ENCODE measurements around the gene PEX14.

PEX14 gene

DNA sequence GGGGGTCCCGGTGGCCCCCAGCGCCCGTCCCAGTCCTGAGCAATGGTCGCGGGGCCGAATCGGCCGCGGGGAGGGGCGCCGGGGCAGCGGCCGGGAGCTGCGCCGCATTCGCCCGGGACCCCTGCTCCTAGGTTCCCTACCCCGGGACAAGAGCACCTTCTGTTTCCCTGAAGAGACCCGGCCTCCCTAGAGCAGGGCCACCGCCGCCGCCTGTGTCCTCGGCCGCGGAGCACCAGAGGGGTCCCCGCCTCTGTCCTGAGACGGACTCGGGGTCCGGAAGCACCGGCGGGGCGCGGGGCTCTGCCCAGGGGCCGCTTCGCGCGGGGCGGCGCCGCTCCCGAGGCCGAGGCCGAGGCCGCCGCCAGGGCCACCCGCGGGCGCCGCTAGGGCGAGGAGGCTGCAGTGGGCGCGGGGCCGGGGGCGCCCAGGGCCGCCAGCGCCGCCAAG, 163.8 kb downstream of the PEX14 start:
- no peak for DNase-seq

DNA sequence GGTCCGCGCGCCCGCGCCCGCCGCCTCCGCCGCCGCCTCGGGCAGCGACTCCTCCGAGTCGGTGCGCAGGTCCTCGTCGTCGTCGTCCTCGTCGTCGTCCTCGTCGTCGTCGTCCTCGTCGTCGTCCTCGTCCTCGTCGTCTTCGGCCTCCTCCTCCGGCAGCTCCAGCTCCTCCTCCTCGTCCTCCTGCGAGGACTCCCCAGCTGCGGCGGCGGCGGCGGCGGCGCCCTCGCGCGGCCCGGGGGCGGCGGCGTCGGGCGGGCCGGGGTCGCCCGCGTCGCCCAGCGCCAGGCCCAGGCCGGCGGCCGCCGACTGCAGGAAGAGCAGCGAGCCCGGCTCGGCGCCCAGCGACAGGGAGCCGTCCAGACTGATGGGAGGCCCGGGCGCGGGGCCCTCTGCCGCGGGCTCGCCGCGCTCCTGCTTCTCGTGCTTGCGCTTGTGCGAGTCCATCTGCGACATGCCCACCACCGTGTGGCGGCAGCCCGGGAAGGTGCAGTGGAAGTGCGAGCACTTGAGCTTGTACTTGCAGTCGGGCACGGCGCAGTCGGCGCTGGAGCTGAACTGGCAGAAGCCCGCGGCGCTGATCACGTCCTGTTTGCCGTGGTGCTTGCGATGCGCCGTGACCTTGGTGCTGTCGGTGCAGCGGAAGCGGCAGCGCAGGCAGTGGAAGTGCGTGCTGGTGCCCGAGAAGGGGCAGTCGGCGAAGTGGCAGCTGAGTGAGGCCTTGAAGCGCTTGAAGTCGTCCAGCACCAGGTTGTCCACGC, 164.4 kb downstream of the PEX14 start:
- DNase-seq = no peak

DNA sequence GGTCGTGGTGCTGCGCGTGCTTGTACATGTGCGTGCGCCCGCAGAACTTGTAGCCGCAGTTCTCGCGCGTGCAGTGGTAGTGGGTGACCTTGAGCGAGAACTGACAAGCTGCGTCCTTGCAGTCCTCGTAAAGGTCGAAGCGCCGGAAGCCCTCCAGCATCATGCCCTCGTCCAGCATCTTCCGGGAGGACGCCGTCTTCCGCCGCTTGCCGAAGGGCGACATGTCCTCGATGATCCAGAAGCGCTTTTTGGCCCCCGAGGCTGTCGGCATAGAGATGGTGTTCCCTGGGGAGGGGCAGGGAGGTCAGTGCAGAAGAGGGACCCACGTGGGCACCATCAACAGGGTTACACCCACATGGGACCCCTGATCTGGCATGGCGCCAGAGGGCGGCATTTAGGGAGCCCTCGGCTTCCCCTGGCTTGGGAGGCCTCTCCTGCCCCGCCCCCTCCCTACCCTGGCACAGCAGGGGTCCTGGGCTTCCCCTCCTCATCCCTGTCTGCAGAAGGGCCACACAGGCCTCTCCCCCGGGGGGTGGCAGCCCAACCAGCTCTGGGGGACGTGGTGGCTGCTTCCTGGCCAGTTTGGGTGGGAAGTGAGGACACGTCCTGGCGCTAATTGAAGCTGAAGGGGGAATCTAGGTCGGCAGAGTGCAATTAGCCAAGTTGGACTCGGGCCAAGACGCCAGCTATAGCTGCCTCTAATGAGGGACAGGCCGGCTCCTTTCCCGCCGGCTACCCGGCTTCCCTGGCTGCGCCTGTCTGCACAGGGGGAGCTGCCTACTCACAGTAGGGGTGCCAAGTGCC, 165.2 kb downstream of the PEX14 start:
- no peak for DNase-seq

DNA sequence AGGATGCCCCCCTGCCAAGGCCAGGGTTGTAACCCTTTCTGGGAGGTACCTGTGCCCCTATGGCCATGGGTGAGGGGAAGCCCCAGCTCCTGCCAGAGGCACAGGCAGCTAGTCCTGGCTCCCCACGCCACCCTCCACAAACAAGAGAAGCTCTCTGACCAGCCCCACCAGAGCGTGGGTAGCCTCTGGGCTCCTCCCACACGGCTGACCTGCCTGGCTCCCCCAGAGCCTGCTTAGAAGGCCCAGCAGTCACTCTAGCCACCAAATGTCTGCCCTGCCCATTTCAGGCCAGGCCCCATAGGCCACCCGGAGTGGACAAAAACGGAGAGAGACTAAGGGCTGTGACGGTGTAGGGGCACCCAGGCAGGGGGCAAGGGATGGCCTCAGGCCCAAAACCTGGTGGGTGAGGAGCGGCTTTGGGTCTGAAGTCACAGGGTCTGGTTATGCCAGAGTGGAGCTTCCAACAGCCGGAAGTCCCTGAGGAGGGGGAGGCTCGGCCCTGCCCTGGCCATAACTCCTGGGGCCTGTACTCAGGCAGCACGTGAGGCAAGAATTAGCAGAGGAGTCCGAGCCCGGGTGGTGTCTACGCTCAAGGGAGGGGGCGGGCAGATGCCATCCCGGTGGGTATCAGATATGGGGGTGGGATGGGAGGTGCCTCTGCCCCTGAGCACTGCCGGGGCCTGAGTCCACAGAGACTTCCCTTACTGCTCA, 166.2 kb downstream of the PEX14 start:
- no peak for DNase-seq

DNA sequence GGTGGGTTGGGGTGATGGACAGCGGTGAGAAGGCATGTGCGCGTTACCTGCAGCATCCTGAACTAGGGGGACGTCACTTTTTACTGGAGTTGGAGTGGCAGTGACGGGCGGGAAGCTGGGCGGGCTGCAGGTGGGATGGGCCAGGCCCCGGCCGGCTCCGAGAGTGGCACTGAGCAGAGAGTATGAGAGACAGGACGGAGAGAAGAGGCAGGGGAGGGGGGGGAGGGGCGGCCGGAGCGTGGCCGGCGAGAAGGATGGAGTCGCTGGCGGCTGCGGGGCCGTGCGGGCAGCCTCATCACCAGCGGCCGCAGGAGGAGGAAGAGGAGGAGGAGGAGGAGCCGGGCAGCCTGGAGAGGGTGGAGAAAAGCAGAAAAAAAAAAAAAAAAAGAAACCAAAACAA, 167.2 kb downstream of the PEX14 start:
- no peak for DNase-seq

DNA sequence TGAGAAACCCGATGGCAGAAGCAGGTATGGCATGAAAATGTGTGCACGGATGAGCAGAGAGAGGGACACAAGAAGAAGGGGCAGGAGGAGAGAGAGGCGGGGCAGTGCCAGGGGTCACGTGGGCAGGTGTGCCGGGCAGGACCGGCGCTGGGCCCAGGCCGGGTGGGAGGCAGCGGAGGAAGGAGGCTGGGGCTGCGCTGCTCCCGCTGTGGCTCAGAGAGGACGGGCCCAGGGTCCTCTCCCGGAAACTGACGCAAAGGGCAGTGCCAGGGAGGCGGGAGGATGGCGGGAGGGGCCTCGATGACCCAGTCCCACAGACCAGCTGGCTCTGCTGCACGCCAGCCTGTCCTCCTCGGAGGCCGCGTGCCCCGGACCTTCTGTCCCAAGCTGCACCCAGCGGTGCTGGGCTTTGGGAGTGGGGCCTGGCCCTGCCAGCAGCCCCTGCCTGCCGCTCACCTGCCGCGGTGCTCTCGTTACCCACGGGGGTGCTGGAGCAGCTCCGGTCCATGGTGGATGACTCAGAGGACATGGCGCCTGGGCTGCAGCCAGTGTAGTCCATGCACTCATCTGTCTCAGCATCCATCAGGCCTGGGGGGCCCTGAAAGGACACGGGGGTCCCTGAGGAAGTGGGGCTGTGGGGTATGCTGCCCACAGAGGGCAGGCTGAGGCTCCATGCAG, 167.8 kb downstream of the PEX14 start:
- no peak for DNase-seq

DNA sequence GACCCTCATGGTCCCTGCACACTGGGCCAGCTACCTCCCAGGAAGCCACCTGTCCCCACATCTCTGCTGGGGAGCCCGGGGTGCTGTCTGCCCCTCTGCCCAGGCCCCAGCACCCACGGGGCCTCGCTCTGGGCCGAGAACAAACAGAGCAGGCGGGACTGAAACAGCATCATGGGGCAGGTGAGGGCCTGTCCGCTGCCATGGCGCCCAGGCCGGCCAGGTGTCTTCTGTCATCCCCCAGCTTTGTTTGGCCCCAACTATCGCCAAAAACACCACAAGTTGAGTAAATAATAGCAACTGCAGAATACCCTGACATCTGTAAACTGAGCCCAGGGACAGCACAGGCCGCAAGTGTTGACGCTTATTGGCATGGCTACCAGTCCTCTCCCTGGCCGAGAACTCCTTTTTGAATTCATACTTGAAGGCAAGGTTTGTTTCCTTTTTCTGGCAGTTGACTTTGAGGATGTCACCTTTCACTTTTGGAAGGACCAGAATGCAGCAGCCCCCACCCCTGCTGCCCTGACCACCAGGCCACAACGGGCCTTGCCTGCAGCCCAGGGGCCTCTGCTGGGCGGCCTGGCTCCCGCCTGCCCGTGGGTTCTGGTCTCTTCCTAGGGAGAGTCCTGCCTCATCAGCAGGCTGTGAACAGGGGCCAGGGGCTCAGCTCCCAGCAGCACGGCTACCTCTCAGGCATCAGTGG, 169.0 kb downstream of the PEX14 start:
- DNase-seq = no peak

DNA sequence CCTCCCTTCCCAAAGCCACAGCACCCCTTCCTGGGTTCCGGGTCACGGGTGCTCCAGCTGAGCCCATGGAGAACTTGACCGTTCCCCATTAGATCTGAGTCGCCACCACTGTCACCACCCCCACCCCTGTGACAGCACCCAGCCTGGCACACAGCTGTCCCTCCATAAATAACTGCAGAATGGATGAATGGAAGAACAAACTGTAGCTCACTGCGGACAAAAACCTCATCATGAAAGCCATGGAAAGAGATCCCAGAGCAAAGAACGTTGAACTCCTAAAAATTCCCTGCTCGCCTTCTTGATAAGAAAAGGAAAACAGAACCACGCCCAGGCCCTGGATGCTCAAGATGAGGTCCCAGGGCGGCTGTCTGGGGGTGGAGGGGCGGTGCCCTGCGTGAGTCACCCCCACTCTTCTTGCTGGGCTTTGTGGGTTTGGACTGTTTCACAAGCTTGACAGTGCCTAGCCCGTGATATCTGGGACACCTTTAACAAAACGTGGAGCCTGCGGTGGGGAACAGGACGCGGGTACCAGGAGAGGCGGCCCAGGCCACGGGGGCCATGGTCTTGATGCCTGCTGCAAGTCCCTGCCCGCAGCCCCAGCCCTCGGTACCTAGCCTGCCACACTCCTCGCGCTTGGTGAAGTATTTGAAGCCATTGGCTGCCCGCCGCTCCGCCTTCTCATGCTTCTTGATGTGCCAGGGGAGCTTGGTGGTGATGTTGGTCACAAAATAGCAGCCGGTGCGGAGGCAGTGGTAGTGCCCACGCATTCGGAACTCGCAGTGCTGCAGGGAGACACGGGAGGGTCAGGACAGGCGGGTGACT, 169.8 kb downstream of the PEX14 start:
- no peak for DNase-seq

DNA sequence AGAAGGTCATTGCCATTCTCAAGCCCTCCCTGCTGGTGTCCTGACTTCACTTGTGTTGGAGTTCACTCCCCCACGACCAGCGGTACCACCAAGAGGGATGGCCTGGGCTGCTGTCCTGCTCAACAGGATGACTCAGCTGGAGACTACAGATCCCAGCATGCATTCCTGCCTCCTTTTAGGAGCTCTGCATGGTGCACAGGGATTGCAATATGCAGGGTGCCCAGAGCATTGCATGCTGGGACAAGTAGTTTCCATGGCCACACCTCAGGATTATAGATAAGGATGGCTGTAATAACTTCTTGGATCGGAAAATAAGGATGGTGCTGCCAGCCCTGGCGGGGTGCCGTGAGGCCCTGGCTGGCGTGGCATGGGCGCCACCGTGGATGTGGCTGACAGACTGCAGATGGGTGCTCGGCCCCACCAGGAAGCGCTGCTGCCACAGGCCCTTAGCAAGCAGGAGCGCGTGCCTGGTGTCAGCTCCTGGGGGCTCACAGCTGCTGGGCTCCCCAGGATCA, 171.7 kb downstream of the PEX14 start:
- peak in 1 of 2 experiments; percentile 4 for DNase-seq

DNA sequence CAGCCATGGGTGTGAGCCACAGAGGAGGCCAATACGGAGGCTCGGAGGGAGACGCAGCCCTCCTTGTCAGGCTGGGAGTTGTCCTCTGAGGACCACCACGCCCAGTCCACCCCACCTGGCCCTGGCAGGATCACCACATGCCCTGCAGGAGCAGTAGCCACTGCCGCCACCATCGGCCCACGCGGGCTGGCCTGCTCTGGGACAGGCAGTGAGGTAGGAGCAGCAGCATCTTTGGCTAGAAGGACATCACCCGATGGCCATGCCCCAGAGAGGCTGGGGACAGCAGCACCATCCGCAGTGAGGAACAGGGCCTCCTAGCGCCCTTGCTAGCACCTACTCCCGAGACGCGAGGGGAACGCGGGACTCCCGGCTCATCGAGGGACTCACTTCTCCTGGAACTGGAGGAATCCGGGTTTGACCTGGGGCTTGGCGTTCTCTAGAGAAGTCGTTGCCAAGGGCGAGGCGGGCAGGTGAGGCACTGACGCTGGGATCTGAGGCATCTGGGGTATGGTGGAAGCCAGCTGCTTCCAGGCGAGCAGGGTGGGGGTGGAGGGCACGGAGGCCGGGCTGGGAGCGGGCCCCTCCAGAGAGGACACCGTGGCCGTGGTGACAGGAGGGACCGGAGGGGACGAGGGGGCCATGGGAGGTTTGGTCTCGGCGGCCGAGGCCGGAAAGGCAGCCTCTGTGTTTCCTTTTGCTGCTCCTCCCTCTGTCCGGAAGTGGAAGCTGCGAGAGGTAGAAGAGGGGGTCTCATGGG, 172.8 kb downstream of the PEX14 start:
- no peak for DNase-seq

DNA sequence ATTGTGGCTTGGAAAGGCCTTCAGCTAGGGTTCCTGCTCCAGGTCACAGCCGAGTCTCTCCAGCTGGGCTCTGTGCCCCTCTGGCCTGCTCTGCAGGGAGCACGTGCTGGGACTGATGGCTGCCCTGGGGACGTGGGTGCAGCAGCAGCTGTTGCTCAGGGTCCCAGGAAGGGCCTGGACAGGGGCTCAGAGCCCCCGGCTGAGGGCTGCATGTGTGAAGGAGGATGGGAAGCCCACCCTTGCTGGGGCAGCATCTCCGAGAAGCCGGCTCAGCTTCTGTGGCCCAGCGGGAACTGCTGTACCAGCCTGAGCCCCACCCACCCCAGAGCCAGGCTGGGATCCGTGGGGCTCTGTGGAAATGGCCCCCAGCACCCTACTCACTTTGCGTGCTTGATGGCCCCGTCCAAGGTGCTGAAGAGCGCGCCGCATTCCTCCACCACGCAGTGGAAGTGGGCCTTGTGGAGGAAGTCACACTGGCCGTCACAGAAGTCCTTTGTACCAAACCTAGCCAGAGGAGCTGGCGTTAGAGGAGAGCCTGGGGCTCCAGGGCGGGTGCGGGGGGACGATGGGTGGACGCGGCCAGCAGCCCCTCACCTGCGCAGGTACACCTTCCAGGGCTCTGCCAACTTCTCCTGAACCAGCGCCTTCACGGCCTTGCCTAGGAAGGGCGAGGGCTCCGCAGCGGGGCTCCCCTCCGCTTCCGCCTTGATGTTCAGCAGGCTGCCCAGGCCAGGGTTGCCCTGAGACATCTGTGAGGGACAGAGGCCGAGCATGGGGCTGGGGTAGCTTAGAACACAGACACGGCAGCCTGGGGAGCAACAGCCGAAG, 174.2 kb downstream of the PEX14 start:
- DNase-seq = no peak

DNA sequence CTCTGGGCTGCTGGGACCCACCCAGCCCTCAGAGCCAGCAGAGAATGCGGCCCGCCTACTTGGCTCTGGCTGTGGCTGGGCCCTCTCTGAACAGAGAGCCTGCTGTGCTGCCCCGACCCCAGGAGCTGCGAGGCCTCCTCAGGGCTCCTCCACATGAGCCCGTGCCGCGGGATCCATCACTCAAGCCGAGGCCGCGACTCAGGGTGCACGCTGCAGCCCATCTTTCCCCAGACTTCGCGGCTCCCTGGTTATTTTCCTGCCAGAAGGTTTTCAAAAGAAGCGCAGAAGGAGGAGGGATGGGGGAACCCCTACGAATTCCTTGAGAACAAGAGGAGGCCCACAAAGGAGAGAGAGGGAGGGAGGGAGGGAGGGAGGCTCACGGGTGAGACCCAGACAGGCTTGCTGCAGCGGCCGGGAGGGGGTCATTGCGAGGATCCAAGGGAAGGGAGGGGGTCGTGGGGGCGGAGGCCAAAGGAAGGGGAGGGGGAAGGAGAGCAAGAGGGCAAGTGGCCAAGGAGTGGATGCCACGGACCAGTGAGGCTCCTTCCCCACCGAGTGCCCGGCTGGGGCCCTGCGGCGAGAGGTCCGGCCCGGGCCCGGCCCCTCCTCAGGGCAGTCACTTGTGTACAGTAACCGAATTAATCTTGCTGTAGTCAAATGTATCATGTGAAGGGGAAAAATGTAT, 174.9 kb downstream of the PEX14 start:
- no peak for DNase-seq

DNA sequence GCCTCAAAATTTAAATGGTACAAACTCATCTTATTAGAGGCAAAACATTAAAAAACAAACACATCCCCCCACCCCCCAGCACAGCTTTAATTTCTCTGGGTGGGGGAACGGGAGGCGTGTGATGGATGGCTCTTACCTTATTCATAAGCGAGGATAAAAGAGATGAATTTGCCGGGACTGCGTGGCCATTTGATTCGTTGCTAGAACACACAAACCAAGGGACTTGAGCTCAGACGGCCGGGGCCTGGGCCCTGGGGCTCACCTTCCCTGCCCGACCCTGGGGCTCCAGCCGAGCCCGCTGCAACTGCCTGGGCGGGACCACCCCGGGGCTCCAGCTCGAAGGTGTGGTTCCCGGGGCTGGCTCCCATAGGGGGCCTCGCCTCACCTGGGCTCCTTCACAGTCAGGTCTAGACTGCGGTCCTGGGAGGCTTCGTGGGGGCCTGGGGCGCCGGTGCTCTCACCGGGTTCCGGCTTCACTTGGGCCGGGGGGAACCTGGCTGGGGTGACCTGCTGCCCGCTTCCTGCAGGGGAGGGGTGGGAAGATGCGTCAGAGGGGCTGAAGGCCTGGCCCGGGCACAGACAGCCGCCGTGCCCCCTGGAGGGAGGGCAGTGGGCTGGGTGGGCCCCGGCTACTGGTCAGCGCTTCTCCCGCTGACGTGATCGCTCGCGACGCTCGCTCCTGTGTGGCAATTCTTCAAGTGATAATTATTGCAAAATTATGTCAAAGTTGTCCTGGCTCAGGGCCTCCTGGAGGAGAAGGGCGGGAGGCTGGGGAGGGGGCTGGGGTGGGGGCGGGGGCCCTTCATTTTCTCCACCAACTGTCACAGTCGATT, 176.0 kb downstream of the PEX14 start:
- no peak for DNase-seq

DNA sequence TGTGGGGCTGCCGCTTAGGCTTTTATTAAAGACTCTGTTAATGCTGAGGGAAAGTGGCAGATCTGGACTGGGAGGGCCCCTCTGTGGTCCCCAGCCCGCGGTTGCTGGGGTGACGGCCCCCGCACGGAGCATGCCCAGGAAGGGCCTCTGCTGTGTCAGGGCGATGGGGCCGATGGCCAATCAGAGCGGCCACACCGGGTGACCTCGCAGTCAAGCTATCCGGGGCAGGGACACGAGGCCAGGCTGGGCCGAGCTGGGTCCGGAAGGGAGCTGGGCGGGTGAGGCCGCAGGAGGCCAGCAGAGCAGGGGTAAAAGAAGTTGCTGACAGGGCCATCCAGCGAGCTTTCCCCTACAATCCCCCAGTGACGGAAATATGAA, 176.6 kb downstream of the PEX14 start:
- DNase-seq = no peak

DNA sequence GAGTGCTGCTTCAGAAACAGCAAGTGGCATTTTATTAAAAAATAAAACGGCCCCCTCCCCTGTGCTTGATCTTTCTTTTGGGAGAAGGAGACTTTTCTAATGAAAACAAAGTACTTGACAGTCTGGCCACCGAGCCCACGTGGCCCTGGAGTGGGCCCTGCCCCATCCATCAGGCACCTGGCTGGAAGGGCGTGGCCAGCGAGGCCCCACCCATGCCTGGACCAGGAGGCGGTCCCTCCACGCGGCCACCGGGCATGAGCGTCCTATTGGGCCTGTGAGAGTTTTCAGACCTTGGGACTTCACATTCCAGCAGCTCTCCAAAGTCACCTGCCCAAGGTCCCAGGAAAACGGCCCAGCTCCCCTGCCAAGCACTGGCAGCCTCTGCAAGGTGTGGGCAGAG, 177.0 kb downstream of the PEX14 start:
- DNase-seq = no peak

DNA sequence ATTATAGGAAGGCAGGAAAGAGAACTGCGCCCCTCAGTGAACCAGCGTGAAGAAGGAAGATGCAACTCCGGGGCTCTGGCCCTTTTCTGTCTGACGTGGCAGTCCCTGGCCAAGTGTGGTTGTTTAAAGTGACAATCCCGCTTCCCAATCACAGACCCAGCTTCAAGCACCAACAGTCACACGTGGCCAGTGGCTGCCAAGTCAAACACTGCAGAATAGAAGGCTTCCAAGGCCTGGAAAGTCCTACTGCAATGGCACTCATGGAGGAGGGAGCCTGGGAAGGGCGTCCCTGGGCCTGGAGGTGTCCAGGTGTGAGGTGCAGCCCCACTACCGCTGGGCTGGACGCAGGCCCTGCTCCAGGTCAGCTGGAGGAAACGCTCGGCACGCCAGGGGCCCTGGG, 177.9 kb downstream of the PEX14 start:
- no peak for DNase-seq

DNA sequence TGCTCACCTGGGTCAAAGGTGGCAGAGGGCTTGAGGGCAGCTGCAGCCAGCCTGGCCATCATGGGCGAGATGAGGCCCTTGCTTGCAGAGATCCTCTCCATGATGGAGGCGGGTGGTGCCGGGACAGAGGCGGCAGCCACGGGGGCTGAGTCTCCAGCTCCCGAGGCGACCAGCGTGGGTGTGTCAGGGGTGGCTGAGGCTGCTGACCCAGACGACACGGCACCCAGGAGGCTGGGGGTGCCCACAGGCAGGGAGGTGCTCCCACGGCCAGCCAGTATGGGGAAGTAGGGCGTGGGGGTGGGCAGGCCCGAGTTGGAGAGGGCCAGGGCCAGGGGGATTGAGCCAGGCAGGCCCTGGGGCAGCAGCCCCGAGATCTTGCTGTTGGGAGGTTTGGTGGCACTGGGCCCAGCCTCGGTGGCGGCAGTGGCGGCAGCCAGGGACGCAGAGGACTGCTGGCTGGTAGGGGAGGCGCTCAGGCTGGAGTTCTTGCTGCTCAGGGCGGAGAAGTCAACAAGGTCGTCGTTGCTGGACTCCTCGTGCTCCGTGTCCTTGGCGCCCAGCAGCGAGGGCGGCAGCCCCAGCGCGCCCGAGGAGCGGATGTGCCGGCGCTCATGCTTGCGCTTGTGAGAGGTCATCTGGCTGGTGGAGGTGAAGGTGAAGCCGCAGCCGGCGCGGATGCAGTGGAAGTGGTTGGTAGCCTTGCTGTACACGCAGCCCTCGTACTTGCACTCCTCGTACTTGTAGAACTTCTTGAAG, 178.8 kb downstream of the PEX14 start:
- no peak for DNase-seq

Measured in Kasumi-1 (cell line).